GM18502 (cell line): ENCODE measurements around the gene DHRS12.
A peak's percentile ranks its signal among the peaks of the same experiment; 100 is the strongest.

ENCODE experiments used
- ATAC-seq: cut with Tn5 transposase; IDR thresholded peaks from one replicate; pipeline ENCODE4 v1.9.1; 2021; ENCODE audit warnings: mild to moderate bottlenecking; ENCODE audit not compliant: unreplicated experiment, poor library complexity

DHRS12 gene

DNA sequence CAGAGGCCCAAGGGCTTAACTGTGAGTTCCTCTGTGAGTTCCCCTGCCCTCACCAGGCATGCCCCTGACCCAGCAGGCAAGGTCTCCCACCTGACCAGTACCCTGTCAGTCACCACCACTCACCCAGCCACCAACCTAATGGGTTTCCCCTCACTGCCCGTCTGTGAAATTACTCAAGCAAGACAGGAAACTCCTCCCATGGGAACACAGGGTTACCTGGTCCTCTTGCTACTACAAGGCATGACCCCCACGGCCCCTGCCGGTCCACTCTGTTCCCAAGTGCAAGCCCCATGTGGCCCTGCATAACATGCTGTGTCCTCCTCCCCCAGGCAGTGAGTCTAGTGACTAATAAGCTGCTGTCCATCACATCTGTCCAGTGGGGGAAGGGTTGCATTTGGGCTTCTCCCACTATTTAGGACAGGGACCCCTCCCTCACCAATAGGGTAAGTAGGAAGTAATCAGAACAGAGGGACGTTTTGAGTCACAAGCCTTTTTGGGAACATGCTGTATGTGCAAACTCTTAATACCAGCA lies 8.0 kb upstream of the DHRS12 start:
- ATAC-seq: no peak

DNA sequence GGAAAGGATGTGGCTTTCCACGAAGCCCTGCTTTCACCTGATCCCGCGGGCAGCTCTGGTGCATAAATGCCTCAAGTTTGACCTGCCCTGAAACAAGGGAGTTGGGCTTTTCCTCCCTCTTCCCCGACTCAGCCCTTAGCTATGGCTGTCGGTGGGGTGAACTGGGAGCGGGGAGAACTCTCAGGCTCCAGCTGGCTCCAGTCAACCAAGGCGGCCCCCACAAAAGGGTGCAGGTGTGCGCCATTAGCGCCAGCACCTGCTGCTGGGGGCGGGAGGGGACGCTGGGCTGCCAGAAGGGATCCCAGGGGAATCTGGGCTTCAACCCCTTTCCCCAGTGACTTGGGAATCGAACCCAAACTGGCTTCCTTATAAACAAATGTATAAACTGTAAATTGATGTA lies 7.1 kb upstream of the DHRS12 start:
- ATAC-seq: no peak

DNA sequence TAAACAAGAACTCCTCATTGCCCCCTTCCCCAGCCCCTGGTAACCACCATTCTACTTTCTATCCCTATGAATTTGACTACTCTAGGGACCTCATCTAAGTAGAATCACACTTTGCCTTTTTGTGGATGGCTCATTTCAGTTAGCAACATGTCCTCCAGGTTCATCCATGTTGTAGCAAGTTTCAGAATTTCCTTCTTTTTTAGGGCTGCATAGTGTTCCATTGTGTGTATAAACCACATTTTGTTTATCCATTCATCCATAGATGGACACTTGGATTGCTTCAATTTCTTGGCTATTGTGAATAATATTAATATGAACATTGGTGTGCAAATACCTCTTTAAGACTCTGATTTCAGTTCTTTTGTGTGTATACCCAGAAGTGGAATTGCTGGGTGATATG lies 4.8 kb upstream of the DHRS12 start:
- ATAC-seq: no peak

DNA sequence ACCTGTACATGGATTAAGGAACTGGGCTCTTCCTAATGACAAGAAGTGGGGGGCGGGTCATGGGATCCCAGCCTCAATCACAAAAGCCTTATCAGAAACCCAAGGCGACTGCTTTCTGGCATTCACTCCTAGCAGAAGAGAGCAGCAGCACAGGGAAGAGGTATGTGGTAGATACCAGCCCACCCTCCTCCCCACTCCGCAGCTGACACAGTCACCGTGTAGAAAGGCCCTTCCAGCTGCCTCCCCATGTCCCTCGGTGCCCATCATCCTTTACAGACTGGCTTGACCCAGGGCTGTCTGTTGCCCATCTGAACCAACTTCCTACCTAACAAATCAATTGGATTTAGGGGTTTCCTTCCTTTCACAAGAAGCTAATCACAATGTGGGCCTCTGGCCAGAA lies 3.1 kb upstream of the DHRS12 start:
- no peak for ATAC-seq

DNA sequence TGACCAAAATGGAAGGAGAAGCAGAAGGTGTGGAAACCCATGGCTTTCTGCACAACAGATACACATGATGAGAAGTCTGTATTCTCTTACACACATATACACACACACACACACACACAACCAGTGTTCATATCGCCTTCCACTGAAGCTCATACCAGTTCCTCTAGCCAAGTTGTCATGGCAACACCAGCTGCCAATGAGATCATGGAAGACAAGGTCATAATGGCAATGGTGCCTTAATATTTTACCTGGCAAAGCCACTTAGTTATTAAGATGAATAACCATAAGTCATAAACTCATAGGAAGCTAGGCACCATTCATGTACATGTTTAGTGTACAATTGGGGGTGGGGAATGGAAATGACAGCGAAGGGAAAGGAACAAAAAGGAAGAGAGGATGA lies 2.6 kb upstream of the DHRS12 start:
- no peak for ATAC-seq

DNA sequence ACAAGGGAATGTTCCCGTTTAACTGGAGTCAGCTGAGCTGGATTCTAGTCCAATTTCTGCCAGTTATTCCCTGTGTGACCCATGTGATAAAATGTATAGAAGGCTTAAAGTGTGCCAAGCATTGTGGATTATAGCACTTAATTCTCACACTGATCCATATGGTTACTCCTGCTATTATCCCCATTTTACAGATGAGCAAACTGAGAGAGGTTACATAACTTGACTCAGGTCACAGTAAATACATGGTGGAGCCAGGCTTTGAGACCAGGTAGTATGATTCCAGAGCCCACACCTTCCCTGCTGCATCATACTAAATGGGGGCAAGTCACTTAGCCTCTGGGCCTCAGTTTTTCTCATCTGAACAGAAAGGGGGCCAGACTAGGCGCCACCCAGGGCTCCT lies 2.0 kb upstream of the DHRS12 start:
- ATAC-seq: no peak

DNA sequence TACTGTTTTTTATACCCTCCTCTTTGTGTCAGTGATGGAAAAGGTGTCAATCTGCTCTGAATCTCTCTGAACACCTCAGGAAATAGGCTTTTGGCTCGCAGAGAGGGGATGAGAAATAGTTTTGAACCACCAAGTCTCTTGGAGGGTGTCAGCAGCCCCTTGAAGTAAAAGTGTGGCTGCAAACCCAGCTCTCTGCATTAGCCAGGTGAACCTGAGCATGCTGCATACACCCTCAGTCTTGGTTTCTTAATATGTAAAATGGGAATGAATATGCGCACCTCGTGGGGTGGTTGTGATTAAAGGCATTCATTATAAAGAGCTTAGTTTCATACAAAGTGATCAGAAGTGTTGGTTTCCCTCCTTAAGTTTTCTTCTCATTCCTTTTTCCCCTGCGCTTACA lies 1.4 kb upstream of the DHRS12 start:
- no peak for ATAC-seq

DNA sequence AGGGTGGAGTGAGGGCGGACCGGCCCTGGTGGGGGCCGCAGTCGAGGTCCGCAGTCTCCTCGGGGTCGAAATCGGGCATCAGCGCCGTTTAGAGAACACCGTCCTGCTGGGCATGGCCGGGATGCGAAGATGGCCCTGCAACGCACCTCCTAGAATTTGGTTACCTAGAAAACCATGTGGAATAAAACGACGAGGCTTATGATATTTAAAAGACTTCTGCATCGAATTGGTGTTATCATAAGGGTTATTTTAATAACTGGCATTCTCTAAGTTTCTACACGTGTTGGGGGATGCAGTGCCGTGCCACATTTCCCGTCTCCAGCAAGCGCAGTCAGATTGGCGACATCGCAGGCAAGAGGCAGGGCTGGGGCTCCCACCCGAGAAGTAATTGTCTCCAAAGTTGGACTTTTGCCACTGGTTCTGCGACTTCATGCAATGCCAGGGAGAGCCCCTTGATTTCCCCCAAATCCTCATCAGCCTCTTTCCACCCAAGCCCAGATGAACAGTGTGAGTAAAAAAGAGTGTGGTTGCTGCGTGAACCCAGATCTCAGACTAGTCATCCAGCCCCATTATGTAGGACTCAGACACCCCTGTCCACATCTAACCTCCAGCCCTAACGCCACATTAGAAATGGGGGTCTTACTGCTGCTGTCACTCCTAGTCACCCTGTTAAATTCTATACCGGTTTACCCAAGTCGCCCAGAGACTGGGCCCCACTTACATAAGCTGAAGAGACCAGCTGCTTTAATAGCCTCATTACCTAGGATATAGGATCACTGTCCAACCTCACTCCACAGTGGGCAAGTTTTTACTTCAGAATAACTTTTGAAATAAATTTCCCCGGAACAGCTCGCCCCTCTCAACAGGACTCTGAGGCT lies 571 bp upstream of the DHRS12 start:
- peak; percentile 5 for ATAC-seq

DNA sequence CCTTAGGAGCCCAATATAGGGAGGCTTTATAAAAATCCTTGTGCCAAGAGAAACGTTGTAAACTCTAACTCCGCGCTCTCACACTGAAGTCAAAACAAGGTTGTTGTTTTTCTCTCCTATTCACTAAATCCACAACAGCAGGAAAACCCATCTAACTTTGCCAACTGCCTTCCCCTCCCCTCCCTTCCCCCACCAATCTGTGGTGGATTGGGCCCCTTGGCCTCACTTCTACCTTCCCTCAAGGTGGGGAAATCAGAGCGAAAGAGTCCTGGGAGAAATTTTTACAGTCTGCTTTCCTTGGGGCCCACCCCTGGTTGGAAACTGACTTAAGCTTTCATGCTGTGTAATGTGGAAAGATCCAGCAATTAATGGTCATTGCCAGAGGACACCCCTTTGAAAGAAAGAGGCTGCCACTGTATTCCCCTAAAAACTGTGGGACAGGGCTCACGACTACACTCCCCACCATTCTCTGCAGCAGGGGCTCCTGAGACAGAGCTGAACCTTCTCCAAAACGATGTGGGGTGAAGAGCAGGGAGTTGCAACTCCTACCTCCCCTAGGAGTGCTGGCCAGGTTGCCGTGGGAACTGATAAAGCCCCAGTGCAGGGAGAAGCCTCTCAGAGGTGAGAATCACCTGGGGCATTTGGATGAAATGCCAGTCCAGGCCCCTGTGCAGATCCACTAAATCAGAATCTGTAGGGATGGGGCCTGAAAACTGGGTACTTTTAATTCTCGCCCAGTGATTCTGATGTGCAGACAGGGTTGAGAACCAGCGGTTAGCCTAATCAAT lies 1.1 kb downstream of the DHRS12 start:
- no peak for ATAC-seq

DNA sequence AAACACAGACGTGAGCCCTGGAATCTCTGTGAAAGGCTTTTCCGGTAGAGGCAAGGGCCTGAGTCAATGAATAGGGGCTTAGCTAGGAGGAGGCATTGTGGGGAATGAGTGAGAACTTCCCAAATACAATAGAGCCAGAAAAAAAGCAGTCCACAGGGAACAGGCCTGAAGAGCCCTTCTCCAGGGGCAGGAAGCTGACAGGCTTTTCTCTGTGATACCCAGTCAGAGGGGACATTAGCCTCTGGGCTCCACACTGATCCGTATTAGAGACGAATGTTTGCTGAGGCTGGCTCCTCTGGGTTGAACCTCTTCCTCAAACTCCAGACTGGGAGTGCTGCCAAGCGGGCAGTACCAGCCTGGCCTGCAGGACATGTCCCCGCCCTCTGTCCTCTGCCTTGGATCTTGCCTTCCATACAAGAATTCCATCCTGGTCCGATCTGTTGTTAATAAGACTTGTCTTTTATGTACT lies 2.3 kb downstream of the DHRS12 start:
- ATAC-seq: no peak

DNA sequence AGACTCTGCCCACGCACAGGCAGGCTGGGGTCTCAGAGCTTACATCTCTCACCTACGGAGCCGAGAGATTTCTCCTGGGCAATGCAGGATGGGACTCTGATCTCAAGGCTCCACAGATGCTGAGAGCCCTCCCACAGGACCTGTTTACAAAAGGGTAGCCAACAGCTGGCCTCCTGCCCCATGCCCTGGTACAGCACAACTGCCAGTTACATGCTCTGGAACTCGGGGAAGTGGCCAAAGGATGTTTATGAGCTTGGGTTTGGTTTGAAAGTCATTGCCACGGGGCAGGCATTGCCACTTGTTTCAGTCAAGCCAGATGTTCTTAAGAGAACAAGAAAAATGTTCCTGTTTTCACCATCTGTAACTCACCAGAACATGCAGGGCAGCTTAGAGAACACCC lies 3.5 kb downstream of the DHRS12 start:
- no peak for ATAC-seq

DNA sequence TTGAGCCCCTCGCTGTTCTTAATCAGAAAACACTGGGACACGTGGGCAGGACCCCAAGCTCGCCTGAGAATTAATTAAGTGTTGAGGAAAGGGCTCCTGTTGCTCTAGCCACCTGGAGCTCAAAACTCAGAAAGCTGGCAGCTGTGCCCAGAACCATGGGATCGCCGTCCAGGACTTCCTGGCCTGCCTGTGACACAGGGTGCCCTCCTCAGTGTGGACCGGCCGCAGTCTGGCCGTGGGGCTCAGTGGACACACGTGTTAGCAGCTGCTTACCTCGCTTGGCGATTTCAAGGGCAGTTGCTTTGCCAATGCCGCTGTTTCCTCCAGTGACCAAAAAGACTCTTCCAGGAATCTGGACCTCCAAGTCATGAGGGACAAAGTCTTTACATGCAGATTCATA lies 4.7 kb downstream of the DHRS12 start:
- no peak for ATAC-seq

DNA sequence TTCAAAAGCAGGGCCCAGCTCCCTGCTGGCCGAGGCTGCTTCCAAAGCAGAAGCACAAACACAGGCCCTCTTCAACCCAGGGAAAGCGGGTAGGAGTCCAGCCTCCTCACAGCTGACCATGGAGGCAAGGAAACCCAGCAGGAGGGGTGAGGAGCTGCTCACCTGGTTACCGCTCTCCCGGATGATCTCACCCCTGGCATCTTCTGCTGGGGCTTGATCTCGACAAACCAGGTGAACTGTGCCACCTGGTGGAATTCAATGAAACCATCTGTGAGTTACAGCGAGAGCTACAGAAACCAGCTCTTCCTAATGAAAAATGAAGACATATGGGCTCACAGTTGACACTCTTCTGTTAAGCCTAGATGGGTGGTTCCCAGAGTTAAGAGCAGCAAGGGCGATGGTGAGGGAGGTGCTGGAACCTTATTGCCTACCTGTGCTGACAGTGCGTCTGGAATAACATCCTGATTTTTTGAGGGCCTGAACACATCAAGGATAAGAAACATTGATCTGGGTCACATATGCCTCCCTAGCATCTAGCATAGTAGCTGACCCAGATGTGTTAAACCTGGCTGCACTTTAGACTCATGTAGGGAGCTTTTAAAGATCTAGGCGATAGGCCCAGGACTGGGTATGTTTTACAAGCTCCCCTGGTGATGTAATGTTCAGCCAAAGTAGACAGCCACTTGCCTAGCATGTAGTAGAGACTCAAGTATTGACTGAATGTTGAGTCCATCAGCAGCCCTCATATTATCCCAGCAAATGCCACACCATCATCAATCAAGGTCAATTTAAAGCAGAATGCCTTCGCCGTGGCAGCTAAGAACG lies 6.1 kb downstream of the DHRS12 start:
- ATAC-seq: peak; percentile 55

DNA sequence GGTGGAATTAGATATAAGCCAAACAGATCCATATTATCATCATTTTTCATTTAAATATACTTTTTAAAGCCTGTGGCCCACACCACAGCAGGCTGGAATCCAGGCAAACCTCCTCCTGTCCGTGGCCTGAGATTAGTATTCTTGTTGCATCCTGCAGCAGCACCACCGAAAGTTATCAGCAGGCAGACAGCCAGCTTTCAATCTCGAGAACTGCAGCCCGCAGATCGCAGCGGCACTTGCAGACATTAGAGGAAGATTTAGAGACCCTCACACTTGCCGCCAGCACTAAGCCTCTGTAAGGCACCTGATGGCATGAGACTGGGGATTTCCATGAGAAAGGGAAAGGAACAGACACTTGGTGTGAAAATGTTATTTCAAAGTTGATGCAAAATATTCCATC lies 7.4 kb downstream of the DHRS12 start:
- ATAC-seq: no peak

DNA sequence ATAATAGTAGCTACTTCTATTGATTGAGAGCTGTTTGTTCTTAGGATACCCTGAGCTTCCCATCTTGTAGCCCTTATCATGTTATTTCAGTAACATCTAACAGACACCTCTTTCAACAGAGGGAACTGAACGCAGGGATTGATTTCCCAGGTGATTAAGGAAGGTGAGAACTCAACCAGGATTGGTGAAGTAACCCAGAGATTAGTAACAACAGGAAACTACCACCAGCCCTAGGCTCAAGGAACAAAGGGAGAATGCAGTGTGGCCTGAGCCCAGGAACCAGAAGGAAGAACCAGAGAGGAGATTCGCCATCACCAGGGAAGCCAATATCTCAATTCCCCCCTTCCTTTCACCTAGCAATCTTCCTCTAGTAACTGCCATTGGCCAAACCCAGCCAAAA lies 8.5 kb downstream of the DHRS12 start:
- ATAC-seq: no peak

DNA sequence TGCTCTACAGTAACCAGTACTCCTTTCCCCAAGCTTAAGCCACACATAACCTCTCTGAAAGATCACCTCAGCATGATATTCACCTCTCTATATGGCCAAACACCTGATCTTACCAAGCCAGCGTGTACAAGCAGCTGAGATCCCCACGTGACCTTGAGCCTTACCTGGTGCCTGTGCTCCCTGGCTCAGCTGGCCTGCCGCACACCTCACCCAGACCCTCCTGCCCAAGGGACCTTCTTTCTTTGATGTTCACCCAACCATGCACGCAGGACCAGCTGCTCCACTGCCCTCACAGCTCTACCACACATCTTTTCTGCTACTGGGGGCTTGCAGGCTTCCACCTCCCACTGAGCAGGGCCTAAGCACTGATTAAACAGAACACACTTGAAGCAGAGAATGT lies 9.0 kb downstream of the DHRS12 start:
- no peak for ATAC-seq

DNA sequence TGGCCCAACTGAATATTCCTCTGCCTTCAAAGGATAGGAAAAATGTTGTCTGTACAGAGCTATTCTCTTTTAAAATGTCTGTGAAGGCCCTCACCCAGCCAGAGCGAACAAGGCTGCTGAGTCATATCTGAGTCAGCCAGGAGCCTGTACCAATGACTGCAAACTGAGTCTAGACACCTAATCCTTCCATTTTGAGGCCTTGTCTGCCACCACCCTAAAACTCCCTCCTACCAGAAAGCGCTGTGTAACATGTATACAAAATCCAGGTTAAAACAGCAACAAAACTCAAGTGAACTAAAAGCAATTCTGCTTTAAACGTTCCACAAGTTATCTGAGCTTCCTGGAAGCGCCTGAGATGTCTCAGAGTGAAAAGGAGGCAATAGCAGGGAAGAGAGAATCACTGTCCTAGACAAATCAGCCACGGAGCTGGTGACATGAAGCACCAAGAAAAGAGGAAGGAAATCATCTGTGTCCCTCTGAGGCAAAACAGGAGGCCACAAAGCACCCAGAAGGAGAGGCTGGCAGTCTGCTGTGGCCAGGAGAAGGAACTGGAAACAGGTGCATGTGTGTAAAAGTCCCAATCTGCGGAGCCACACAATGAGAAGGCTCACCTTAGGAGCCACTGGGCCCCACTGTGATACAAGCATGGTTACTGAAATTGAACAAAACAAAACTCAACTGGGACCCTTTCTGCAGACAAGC lies 10.2 kb downstream of the DHRS12 start:
- peak; percentile 74 for ATAC-seq

DNA sequence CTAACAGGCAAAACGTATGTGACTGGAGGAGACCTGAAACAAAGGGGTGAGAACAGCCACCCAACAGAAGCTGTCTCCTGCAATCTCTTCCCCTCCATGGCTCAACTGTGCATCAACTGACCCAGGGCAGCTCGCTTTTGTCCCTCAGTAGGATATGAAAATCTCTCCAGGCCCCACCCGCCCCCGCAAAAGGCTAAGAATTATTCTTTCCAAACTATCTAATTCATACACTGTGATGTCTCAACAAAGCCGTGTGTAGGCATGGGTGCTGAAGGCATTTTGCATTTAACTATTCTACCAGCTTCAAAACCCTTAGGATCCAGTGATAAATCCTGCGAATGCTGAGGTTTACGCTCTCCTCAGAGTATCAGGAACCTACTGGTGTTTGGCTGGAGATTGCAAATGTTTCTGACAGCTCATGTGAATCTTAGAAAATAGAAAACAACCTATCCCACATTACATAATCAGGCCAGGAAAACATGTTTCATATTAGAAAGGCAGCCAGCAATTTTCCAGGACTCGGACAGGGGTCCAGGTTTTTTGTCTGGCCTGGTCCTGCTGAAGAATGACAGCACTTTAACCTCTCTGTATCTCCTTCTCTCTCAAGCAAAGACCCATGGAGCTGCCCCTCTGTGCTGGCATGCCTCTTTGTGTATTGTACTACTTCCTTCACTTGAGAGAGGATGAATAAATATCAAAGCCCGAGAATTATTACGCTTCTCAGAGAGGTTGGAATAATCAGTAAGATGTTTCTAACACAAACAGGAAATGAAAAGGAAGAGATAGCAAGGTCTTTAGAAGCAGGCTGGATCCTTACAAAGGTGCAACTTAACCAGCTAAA lies 17.3 kb downstream of the DHRS12 start:
- no peak for ATAC-seq
